ENCODE results near the gene LENG9.
"Not testable (repeated sequence)": the region's sequence is repeated elsewhere in the genome, so short reads cannot be mapped to it uniquely, and the experiment has no call there.

LENG9 gene

DNA sequence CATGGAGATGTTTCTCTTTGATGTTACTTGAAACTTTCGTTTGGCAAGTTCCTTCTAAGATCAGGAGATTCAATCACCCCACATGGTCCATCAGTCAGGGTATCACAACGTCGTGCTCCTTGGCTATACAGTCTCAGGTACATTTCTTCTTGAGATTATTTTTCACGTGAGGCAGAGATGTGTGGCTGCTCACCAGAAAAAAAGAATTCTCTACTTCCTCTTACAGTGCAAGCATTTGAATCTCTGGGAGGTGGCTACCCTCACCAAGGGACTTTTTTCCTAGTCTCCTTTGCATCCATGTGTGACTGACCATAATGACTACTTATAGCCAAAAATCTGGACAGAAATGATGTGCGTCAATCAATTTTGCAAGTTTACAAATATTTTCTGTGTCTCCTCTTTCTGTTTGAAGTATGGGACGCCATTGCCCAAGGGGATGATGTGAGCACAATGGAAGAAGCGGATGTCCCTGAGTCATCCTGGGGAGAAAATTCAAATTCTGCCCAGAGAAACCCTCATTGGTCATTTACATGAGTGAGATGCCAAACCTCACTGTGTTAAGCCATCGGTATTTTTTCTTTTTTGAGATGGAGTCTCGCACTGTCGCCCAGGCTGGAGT, 30.5 kb upstream of the LENG9 start:
- Histone ChIP-seq H3K4me1 (ENCODE audit: control insufficient read depth, insufficient read depth, low read length) (no peaks in the 10 kb centered on the region), H3K4me2 (ENCODE audit: low read length) (no peak overlapping the region), H3K9me3 (replicated peaks; ENCODE audit: low read length) (peaks cover 1% of the 10 kb centered on the region), H3K36me3 (ENCODE audit: insufficient read depth, low read length) (no peaks in the 10 kb centered on the region), H3K27me3 (ENCODE audit: control insufficient read depth, insufficient read depth, low read length) (no peaks in the 10 kb centered on the region), H3K4me3 (ENCODE audit: low read length) (no peak overlapping the region), H3K9ac (ENCODE audit: low read depth, low read length) (no peak overlapping the region)

DNA sequence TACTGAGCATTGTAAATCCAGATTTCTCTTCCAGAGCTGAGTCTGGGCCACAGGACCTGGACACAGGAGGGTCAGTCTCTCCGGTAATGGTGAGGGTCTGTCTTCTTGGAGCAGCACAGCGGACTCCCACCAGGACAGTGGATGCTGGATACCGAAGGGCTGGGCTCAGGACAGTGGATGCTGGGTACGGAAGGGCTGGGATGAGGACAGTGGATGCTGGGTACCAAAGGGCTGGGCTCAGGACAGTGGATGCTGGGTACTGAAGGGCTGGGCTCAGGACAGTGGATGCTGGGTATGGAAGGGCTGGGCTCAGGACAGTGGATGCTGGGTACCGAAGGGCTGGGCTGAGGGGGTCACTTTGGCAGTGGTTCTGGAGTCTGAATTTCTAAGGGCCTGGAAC, 29.5 kb upstream of the LENG9 start:
- not testable (repeated sequence) for H3K36me3 ChIP-seq (ENCODE audit: insufficient read depth, low read length); H3K4me3 ChIP-seq (ENCODE audit: low read length); H3K4me1 ChIP-seq (ENCODE audit: control insufficient read depth, insufficient read depth, low read length); H3K27me3 ChIP-seq (ENCODE audit: control insufficient read depth, insufficient read depth, low read length); H3K9me3 ChIP-seq (replicated peaks; ENCODE audit: low read length); H3K4me2 ChIP-seq (ENCODE audit: low read length); H3K9ac ChIP-seq (ENCODE audit: low read depth, low read length)

DNA sequence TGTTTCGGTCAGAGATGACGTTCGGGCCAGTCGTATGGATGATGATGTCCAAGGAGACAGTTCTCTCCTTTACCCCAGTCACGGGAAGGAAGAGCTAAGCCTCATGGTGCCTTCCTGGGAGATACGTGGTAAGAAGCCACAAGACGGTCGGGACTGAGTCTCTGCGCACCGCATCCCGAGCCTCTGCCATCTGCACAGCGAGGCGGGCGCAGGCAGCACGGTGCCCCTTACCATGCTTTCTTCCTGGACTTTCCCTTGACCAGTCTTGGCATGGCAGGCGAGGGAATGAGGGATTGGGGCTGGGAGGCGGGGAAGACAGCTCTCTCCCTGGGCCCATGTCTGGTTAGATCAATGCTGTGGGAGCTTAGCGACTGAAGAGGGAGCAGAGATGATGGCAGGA, 29.0 kb upstream of the LENG9 start:
- Histone ChIP-seq H3K4me2 (ENCODE audit: low read length) (no peak overlapping the region), H3K9me3 (replicated peaks; ENCODE audit: low read length) (no peaks in the 10 kb centered on the region), H3K27me3 (ENCODE audit: control insufficient read depth, insufficient read depth, low read length) (no peaks in the 10 kb centered on the region), H3K9ac (ENCODE audit: low read depth, low read length) (no peak overlapping the region), H3K4me1 (ENCODE audit: control insufficient read depth, insufficient read depth, low read length) (no peaks in the 10 kb centered on the region), H3K4me3 (ENCODE audit: low read length) (no peak overlapping the region), H3K36me3 (ENCODE audit: insufficient read depth, low read length) (no peaks in the 10 kb centered on the region)

DNA sequence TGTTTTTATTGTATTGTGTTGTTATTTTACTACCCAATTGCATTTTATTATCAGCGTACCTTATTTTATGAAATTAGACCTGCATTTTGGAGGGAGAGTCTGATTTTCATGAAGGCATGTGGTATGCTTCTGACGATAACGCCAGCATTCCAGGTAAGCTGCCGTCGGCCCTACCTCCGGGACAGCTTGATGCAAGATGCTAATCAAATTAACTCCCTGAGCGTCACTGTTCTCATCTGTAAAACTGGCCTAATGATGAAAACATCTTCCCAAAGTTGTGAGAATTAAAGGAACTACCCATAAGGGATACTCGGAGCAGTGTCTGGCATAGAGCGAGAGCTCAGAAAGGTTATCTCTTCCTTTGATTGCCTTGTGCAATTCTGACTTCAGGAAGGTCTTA, 26.2 kb upstream of the LENG9 start:
- Histone ChIP-seq H3K9me3 (replicated peaks; ENCODE audit: low read length) (no peaks in the 10 kb centered on the region), H3K36me3 (ENCODE audit: insufficient read depth, low read length) (no peaks in the 10 kb centered on the region), H3K4me1 (ENCODE audit: control insufficient read depth, insufficient read depth, low read length) (no peaks in the 10 kb centered on the region), H3K4me2 (ENCODE audit: low read length) (no peak overlapping the region), H3K27me3 (ENCODE audit: control insufficient read depth, insufficient read depth, low read length) (no peaks in the 10 kb centered on the region), H3K4me3 (ENCODE audit: low read length) (no peak overlapping the region), H3K9ac (ENCODE audit: low read depth, low read length) (no peak overlapping the region)

DNA sequence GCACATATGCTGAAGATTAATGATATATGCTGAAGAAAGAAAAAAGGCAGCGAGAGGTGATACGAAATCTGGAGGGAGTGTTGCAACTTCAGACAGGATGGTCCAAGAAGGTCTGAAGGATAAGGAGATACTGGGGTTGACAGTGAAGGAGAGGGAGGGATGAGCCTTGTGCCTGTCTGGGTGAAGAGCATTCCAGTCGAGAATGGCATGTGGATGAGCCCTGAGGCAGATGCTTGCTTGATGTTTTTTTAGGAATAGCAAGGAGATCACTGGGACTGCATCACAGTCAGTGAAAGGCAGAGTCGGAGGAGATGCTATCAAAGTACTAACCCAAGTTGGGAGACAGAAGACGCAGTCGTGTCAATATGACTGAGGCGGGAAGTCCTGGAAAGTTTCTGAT, 25.8 kb upstream of the LENG9 start:
- Histone ChIP-seq H3K4me3 (ENCODE audit: low read length) (no peak overlapping the region), H3K36me3 (ENCODE audit: insufficient read depth, low read length) (no peaks in the 10 kb centered on the region), H3K4me1 (ENCODE audit: control insufficient read depth, insufficient read depth, low read length) (no peaks in the 10 kb centered on the region), H3K9ac (ENCODE audit: low read depth, low read length) (no peak overlapping the region), H3K4me2 (ENCODE audit: low read length) (no peak overlapping the region), H3K9me3 (replicated peaks; ENCODE audit: low read length) (no peaks in the 10 kb centered on the region), H3K27me3 (ENCODE audit: control insufficient read depth, insufficient read depth, low read length) (no peaks in the 10 kb centered on the region)

DNA sequence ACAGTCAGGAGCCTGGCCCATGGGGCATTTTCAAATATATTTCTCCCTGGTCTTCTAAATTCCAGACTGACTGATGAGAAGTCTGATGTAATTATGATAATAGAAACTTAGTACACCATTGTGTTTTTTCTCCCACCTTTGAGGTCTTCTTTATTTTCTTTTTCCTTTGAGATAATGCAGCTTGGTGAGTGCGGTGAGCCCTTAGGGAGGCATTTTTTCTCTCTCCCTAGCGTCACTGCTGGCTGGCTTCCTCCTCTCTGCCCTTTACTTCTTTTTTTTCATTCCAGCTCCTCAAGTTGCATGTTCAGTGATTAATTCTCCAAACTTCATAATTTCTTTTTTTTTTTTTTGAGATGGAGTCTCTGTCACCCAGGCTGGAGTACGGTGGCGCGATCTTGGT, 22.3 kb upstream of the LENG9 start:
- no peaks in the 10 kb centered on the region for H3K9me3 ChIP-seq (replicated peaks; ENCODE audit: low read length)
- no peaks in the 10 kb centered on the region for H3K27me3 ChIP-seq (ENCODE audit: control insufficient read depth, insufficient read depth, low read length)
- H3K4me2 ChIP-seq (ENCODE audit: low read length) = no peak overlapping the region
- no peak overlapping the region for H3K4me3 ChIP-seq (ENCODE audit: low read length)
- H3K4me1 ChIP-seq (ENCODE audit: control insufficient read depth, insufficient read depth, low read length) = no peaks in the 10 kb centered on the region
- H3K9ac ChIP-seq (ENCODE audit: low read depth, low read length) = no peak overlapping the region
- no peaks in the 10 kb centered on the region for H3K36me3 ChIP-seq (ENCODE audit: insufficient read depth, low read length)

DNA sequence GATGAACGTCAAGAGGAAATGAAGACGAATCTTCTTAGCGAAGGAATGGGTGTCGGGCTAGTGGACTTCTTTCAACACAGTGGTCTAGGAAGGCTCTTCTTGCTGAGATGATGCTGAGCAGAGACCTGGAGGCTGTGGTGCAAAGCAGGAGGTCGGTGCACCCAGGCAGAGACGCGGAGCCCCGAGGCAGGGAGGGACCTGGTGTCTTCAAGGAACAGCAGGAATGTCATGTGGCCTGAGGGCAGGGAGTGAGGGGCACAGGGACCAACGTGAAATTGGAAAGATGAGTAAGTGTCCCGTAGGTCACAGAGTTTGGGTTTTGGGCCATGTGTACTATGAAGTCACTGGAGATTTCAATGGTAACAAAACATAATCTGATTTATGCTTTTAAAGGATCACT, 20.9 kb upstream of the LENG9 start:
- H3K36me3 ChIP-seq (ENCODE audit: insufficient read depth, low read length) = no peaks in the 10 kb centered on the region

DNA sequence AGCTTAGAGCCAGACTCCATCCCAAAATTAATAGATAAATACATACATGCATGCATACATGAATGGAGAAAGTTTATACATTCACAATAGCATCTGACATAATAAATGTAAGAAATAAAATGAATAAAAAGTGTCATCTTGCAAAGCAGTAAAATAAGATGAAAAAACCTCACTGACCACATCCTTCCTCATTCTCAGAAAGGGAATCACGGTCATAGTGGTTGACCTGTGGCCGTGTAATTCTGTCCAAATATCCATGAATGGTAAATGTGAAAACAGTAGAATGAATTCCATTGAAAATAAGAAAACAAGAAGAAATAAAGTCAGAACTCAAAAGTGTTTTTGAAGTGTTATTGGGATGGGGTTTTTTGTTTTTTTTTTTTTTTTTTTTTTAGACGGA, 19.3 kb upstream of the LENG9 start:
- Histone ChIP-seq H3K9ac (ENCODE audit: low read depth, low read length) (no peak overlapping the region), H3K9me3 (replicated peaks; ENCODE audit: low read length) (no peaks in the 10 kb centered on the region), H3K4me1 (ENCODE audit: control insufficient read depth, insufficient read depth, low read length) (no peaks in the 10 kb centered on the region), H3K4me2 (ENCODE audit: low read length) (no peak overlapping the region), H3K36me3 (ENCODE audit: insufficient read depth, low read length) (no peaks in the 10 kb centered on the region), H3K27me3 (ENCODE audit: control insufficient read depth, insufficient read depth, low read length) (peaks cover 2% of the 10 kb centered on the region), H3K4me3 (ENCODE audit: low read length) (no peak overlapping the region)

More for the DNA sequence above, 20.9 kb upstream of the LENG9 start:
- H3K4me2 ChIP-seq (ENCODE audit: low read length) = no peak overlapping the region
- no peak overlapping the region for H3K4me3 ChIP-seq (ENCODE audit: low read length)
- H3K27me3 ChIP-seq (ENCODE audit: control insufficient read depth, insufficient read depth, low read length) = no peaks in the 10 kb centered on the region
- H3K9me3 ChIP-seq (replicated peaks; ENCODE audit: low read length) = no peaks in the 10 kb centered on the region
- no peaks in the 10 kb centered on the region for H3K4me1 ChIP-seq (ENCODE audit: control insufficient read depth, insufficient read depth, low read length)
- H3K9ac ChIP-seq (ENCODE audit: low read depth, low read length) = no peak overlapping the region

DNA sequence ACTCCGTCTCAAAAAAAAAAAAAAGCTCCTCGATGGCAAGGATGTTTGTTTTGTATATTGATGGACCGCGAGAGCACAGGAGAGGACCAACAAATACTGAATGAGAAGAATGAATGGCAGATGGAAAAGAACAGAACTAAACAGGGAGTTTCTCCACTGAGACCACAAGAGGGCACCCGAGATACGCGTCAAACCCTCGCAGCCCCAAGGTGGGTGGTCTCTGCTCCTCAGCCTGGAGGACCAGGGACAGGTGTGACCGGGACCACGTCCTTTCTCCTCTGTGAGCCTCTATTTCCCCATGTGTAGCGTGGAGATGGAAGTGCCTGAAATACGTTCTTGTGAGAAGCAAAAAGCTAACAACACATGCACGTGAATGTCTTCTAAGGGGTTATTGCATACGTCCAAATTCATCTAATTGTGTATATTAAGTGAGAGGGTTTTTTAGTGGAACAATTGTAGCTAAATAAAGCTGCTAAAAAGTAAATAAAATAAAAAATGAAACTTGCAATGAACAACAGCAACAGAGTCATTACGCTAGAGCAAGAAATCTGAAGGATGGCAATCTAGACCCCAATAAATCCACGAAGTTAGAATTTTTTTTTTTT, 17.9 kb upstream of the LENG9 start:
- H3K27me3 ChIP-seq (ENCODE audit: control insufficient read depth, insufficient read depth, low read length) = peaks cover 6% of the 10 kb centered on the region

DNA sequence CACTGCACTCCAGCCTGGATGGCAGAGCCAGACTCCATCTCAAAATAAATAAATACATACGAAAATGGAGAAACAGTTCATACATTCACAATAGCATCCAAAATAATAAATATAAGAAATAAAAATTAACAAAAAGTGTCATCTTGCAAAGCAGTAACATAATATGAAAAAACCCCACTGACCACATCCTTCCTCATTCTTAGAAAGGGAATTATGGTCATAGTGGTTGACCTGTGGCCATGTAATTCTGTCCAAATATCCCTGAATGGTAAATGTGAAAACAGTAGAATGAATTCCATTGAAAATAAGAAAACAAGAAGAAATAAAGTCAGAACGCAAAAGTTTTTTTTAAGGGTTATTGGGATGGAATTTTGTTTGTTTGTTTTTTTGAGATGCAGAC, 16.5 kb upstream of the LENG9 start:
- H3K27me3 ChIP-seq (ENCODE audit: control insufficient read depth, insufficient read depth, low read length) = peaks cover 6% of the 10 kb centered on the region
- H3K9me3 ChIP-seq (replicated peaks; ENCODE audit: low read length) = no peaks in the 10 kb centered on the region
- H3K4me2 ChIP-seq (ENCODE audit: low read length) = no peak overlapping the region
- no peak overlapping the region for H3K9ac ChIP-seq (ENCODE audit: low read depth, low read length)
- H3K36me3 ChIP-seq (ENCODE audit: insufficient read depth, low read length) = no peaks in the 10 kb centered on the region
- no peak overlapping the region for H3K4me3 ChIP-seq (ENCODE audit: low read length)
- H3K4me1 ChIP-seq (ENCODE audit: control insufficient read depth, insufficient read depth, low read length) = no peaks in the 10 kb centered on the region

More for the DNA sequence above, 17.9 kb upstream of the LENG9 start:
- Histone ChIP-seq H3K4me1 (ENCODE audit: control insufficient read depth, insufficient read depth, low read length) (no peaks in the 10 kb centered on the region), H3K36me3 (ENCODE audit: insufficient read depth, low read length) (no peaks in the 10 kb centered on the region), H3K4me3 (ENCODE audit: low read length) (no peak overlapping the region), H3K9ac (ENCODE audit: low read depth, low read length) (no peak overlapping the region), H3K9me3 (replicated peaks; ENCODE audit: low read length) (no peaks in the 10 kb centered on the region), H3K4me2 (ENCODE audit: low read length) (peak overlapping the region; percentile 25)

DNA sequence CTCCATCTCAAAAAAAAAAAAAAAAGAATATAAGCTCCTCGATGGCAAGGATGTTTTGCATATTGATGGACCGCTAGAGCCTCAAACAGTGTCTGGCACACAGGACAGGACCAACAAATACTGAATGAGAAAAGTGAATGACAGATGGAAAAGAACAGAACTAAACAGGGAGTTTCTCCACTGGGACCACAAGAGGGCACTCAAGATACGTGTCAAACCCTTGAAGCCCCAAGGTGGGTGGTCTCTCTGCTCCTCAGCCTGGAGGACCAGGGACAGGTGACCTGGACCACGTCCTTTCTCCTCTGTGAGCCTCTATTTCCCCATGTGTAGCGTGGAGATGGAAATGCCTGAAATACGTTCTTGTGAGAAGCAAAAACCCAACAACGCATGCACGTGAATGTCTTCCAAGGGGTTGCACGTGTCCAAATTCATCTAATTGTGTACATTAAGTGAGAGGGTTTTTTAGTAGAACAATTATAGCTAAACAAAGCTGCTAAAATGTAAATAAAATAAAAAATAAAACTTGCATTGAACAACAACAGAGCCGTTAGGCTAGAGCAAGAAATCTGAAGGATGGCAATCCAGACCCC, 15.2 kb upstream of the LENG9 start:
- Histone ChIP-seq H3K4me2 (ENCODE audit: low read length) (no peak overlapping the region), H3K9me3 (replicated peaks; ENCODE audit: low read length) (no peaks in the 10 kb centered on the region), H3K4me3 (ENCODE audit: low read length) (no peak overlapping the region), H3K4me1 (ENCODE audit: control insufficient read depth, insufficient read depth, low read length) (peaks cover under 1% of the 10 kb centered on the region), H3K9ac (ENCODE audit: low read depth, low read length) (no peak overlapping the region), H3K27me3 (ENCODE audit: control insufficient read depth, insufficient read depth, low read length) (peaks cover 6% of the 10 kb centered on the region), H3K36me3 (ENCODE audit: insufficient read depth, low read length) (no peaks in the 10 kb centered on the region)

DNA sequence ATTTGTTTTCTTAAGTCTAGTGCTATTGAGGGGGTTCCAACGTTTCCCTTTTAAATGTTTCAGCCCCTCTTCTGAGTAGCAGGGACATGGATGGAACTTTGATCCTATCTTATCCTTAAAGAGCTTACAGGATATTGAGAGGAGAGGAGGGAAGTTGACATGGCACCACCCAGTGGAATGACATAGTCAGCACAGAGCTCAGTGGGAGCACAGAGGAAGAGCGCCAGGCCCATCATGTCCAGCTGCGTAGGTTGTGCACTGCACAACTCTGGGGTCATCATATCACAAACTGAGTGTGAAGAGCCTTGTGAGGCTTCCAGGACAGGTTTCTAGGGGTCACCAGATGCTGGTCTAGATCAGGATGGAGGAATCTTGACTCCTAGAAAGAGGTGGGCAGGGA, 14.1 kb upstream of the LENG9 start:
- H3K27me3 ChIP-seq (ENCODE audit: control insufficient read depth, insufficient read depth, low read length) = peaks cover 6% of the 10 kb centered on the region
- H3K9ac ChIP-seq (ENCODE audit: low read depth, low read length) = no peak overlapping the region
- H3K36me3 ChIP-seq (ENCODE audit: insufficient read depth, low read length) = no peaks in the 10 kb centered on the region
- peaks cover 7% of the 10 kb centered on the region for H3K4me1 ChIP-seq (ENCODE audit: control insufficient read depth, insufficient read depth, low read length)
- no peaks in the 10 kb centered on the region for H3K9me3 ChIP-seq (replicated peaks; ENCODE audit: low read length)
- H3K4me2 ChIP-seq (ENCODE audit: low read length) = no peak overlapping the region
- no peak overlapping the region for H3K4me3 ChIP-seq (ENCODE audit: low read length)

All from skeletal muscle satellite cell (primary cell).